Astrocyte (in vitro differentiated cells and primary cell): Measurements from ENCODE around the gene PIK3CD. TPM values are rescaled to one million over a fixed set of nuclear protein-coding genes. Genes with fewer than 3 reads are reported as not detected.

ENCODE experiments used
- DNase-seq: peaks from one replicate; pipeline ENCODE4 v3.0.0-alpha.2; 2010; ENCODE audit warnings: low read depth
- FAIRE-seq: peaks from 2 replicates; lab custom pipeline; 2011; peaks lifted over from hg19 to GRCh38; lab: Jason Lieb, UNC
- H2AFZ ChIP-seq: 2 replicates; pipeline ENCODE4 v1.6.0; 2012; ENCODE audit warnings: low read depth, low read length, inconsistent platforms
- H3K27ac ChIP-seq: 2 replicates; pipeline ENCODE4 v1.5.1; 2011; ENCODE audit warnings: low read depth, low read length, inconsistent platforms
- H3K27me3 ChIP-seq: 2 replicates; pipeline ENCODE4 v1.6.0; 2011; ENCODE audit warnings: low read length, inconsistent platforms; ENCODE audit not compliant: insufficient read depth
- H3K36me3 ChIP-seq: 2 replicates; pipeline ENCODE4 v1.5.1; 2011; ENCODE audit warnings: low read length, inconsistent platforms; ENCODE audit not compliant: insufficient read depth
- H3K4me1 ChIP-seq: 2 replicates; pipeline ENCODE4 v1.5.1; 2011; ENCODE audit warnings: low read length, inconsistent platforms; ENCODE audit not compliant: insufficient read depth
- H3K4me2 ChIP-seq: 2 replicates; pipeline ENCODE4 v1.6.0; 2012; ENCODE audit warnings: low read length, inconsistent platforms
- H3K4me3 ChIP-seq: 2 replicates; pipeline ENCODE4 v1.5.1; 2011; ENCODE audit warnings: low read depth, mild to moderate bottlenecking, low read length, inconsistent platforms; ENCODE audit not compliant: insufficient read depth
- H3K79me2 ChIP-seq: 2 replicates; pipeline ENCODE4 v1.6.0; 2012; ENCODE audit warnings: mild to moderate bottlenecking, low read length, inconsistent platforms; ENCODE audit not compliant: insufficient read depth
- H3K9ac ChIP-seq: 2 replicates; pipeline ENCODE4 v1.6.0; 2012; ENCODE audit warnings: mild to moderate bottlenecking, low read length, inconsistent platforms
- H3K9me3 ChIP-seq: 2 replicates; pipeline ENCODE4 v1.5.1; 2012; ENCODE audit warnings: low read depth, mild to moderate bottlenecking, low read length, inconsistent platforms; ENCODE audit not compliant: insufficient read depth
- H4K20me1 ChIP-seq: 2 replicates; pipeline ENCODE4 v1.6.0; 2012; ENCODE audit warnings: low read length, inconsistent platforms; ENCODE audit not compliant: insufficient read depth
- H3K27ac Mint-ChIP-seq: one replicate; pipeline ENCODE4 v1.8.0; 2021; ENCODE audit warnings: mild to moderate bottlenecking, mixed read lengths; ENCODE audit not compliant: unreplicated experiment
- H3K27me3 Mint-ChIP-seq: one replicate; pipeline ENCODE4 v1.8.0; 2021; ENCODE audit warnings: low read depth, mixed read lengths; ENCODE audit not compliant: unreplicated experiment
- H3K36me3 Mint-ChIP-seq: one replicate; pipeline ENCODE4 v1.8.0; 2021; ENCODE audit warnings: low read depth, mixed read lengths; ENCODE audit not compliant: unreplicated experiment
- H3K4me1 Mint-ChIP-seq: one replicate; pipeline ENCODE4 v1.8.0; 2021; ENCODE audit warnings: low read depth, mixed read lengths; ENCODE audit not compliant: unreplicated experiment
- H3K4me3 Mint-ChIP-seq: one replicate; pipeline ENCODE4 v1.8.0; 2021; ENCODE audit warnings: mild to moderate bottlenecking, moderate library complexity, mixed read lengths; ENCODE audit not compliant: unreplicated experiment
- H3K9me3 Mint-ChIP-seq: one replicate; pipeline ENCODE4 v1.8.0; 2021; ENCODE audit warnings: mild to moderate bottlenecking, mixed read lengths; ENCODE audit not compliant: unreplicated experiment
- EZH2 ChIP-seq: IDR thresholded peaks from 2 replicates; pipeline ENCODE4 v1.6.1; 2012; ENCODE audit warnings: mild to moderate bottlenecking, low read length, inconsistent platforms; ENCODE audit not compliant: insufficient read depth
- total RNA-seq: library from RNA; stranded (reverse); gene quantifications from 2 replicates; pipeline ENCODE4 v1.2.1, GENCODE V29; 2021
- TF ChIP-seq, protein P1 (sequence below): IDR thresholded peaks from 2 replicates; pipeline ENCODE4 v1.5.1; 2011; ENCODE audit warnings: low read depth, mild to moderate bottlenecking, inconsistent platforms, low read length, moderate library complexity; ENCODE audit not compliant: insufficient read depth

PIK3CD gene
- total RNA-seq, 1 donor from 2014 or later, result 29.5 TPM

DNA sequence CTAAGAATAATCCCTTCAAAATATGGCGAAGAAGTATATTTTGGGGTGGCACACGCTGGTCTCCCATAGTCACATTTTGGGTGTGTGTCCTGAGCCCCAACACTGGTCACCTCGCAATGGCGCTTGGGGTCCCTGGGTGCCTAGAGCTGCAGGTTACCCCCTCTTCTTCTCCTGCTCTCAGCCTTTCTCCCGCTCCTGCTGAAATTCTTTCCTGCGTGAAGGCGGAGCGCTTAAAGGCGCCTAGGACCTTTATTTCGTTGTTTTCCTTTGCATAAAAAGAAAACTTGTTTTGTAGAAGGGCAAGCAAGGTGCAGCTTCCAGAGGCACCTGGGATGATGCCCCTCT, 339 bp upstream of the PIK3CD start:
- TF ChIP-seq, protein P1, sequence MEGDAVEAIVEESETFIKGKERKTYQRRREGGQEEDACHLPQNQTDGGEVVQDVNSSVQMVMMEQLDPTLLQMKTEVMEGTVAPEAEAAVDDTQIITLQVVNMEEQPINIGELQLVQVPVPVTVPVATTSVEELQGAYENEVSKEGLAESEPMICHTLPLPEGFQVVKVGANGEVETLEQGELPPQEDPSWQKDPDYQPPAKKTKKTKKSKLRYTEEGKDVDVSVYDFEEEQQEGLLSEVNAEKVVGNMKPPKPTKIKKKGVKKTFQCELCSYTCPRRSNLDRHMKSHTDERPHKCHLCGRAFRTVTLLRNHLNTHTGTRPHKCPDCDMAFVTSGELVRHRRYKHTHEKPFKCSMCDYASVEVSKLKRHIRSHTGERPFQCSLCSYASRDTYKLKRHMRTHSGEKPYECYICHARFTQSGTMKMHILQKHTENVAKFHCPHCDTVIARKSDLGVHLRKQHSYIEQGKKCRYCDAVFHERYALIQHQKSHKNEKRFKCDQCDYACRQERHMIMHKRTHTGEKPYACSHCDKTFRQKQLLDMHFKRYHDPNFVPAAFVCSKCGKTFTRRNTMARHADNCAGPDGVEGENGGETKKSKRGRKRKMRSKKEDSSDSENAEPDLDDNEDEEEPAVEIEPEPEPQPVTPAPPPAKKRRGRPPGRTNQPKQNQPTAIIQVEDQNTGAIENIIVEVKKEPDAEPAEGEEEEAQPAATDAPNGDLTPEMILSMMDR, result no peak
- TF ChIP-seq EZH2, result no peak
- no peak for FAIRE-seq
- Histone ChIP-seq H3K27me3 (peaks cover 18% of the 10 kb centered on the region), H3K36me3 (no peaks in the 10 kb centered on the region), H3K79me2 (no peaks in the 10 kb centered on the region), H3K4me3 (peak overlapping the region; percentile 49), H3K9me3 (no peaks in the 10 kb centered on the region), H3K9ac (no peak overlapping the region), H4K20me1 (peaks cover 3% of the 10 kb centered on the region), H3K4me1 (peaks cover 2% of the 10 kb centered on the region), H3K27ac (no peak overlapping the region), H2AFZ (peak overlapping the region; percentile 47), H3K4me2 (peak overlapping the region; percentile 84)
- H3K27ac Mint-ChIP-seq, result no peak overlapping the region
- H3K4me1 Mint-ChIP-seq, result no peaks in the 10 kb centered on the region
- peak overlapping the region; percentile 78 for H3K4me3 Mint-ChIP-seq
- H3K36me3 Mint-ChIP-seq, result no peaks in the 10 kb centered on the region
- H3K9me3 Mint-ChIP-seq, result no peaks in the 10 kb centered on the region
- DNase-seq, result no peak
- H3K27me3 Mint-ChIP-seq, result peaks cover 48% of the 10 kb centered on the region

DNA sequence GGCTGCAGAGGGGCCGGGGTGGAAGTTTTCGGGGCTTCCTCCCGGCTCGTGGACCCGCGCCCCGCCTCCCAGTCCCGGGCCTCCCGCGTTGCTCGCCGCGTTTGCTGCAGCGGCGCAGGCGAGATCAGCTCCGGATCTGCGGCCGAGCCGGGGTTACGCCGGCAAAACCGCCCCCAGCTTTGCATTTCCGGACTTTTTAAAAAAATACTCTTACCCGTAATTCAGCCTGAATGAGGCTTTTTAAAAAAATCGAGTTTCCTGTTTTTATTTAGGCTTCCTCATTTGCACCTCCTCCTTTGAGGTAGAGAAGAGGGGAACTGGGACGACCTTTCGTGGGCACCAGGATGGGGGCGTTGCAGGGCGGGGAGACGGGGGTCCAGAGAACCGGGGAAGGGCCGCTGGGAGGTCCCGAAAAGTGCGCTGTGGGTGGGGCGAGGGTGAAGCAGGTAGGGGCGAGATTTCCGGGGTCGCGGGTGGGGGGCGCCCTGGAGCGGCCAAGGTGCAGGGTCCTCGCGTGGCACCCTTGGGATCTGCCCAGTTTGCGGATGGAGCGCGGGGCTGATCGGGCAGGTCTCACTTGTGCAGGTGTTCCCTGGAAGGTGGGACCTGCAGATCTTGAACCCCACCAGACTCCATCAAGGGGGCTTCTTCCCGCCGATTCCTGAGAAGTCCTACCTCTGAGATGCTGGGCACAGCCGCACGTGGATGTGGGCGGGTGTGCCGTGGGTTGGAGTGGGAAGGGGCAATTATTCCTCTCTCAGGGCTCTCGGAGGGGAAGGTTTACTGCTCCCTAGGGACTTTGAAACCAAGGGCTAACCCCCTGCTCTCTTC, 1.1 kb downstream of the PIK3CD start:
- Mint-ChIP-seq H3K4me1 (no peaks in the 10 kb centered on the region), H3K9me3 (no peaks in the 10 kb centered on the region), H3K36me3 (no peaks in the 10 kb centered on the region), H3K27ac (no peak overlapping the region), H3K27me3 (peaks cover 48% of the 10 kb centered on the region), H3K4me3 (peak overlapping the region; percentile 76)
- peak overlapping the region; percentile 49 for H3K4me3 ChIP-seq
- H3K4me1 ChIP-seq, result peaks cover 2% of the 10 kb centered on the region
- FAIRE-seq, result no peak
- H3K36me3 ChIP-seq, result no peaks in the 10 kb centered on the region
- peaks cover 3% of the 10 kb centered on the region for H4K20me1 ChIP-seq
- peak overlapping the region; percentile 84 for H3K4me2 ChIP-seq
- H3K27ac ChIP-seq, result no peak overlapping the region
- H3K9me3 ChIP-seq, result no peaks in the 10 kb centered on the region
- DNase-seq, result no peak
- peak overlapping the region; percentile 56 for H2AFZ ChIP-seq
- TF ChIP-seq EZH2, result no peak
- TF ChIP-seq, protein P1, result no peak
- peaks cover 18% of the 10 kb centered on the region for H3K27me3 ChIP-seq
- no peaks in the 10 kb centered on the region for H3K79me2 ChIP-seq
- no peak overlapping the region for H3K9ac ChIP-seq

DNA sequence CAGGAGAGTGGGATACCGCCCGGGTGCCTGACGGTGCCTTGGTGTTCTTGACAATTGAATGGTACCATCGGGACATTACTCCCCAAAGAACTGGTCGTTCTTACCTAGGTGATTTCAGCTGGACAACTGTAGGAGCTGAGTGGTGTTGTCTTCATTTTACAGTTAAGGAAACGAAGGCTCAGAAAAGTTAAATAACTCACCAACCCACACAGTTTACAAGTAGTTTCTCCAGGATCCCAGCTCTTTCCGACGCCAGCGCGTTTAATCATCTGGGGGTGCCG, 1.6 kb downstream of the PIK3CD start:
- H3K9ac ChIP-seq, result no peak overlapping the region
- H4K20me1 ChIP-seq, result peaks cover 3% of the 10 kb centered on the region
- TF ChIP-seq, protein P1, result no peak
- no peak for TF ChIP-seq EZH2
- no peak overlapping the region for H3K4me3 Mint-ChIP-seq
- no peak overlapping the region for H3K27ac ChIP-seq
- no peak overlapping the region for H3K4me2 ChIP-seq
- H3K4me1 ChIP-seq, result peaks cover 2% of the 10 kb centered on the region
- DNase-seq, result no peak
- peaks cover 45% of the 10 kb centered on the region for H3K27me3 Mint-ChIP-seq
- no peaks in the 10 kb centered on the region for H3K36me3 ChIP-seq
- H3K9me3 ChIP-seq, result no peaks in the 10 kb centered on the region
- H3K9me3 Mint-ChIP-seq, result no peaks in the 10 kb centered on the region
- H3K4me3 ChIP-seq, result no peak overlapping the region
- H3K79me2 ChIP-seq, result no peaks in the 10 kb centered on the region
- H3K27ac Mint-ChIP-seq, result no peak overlapping the region
- H3K4me1 Mint-ChIP-seq, result no peaks in the 10 kb centered on the region
- no peak overlapping the region for H2AFZ ChIP-seq
- H3K27me3 ChIP-seq, result peaks cover 18% of the 10 kb centered on the region
- H3K36me3 Mint-ChIP-seq, result no peaks in the 10 kb centered on the region
- FAIRE-seq, result no peak
